ENCODE results near the gene SECISBP2L. TPM values are rescaled to one million over a fixed set of nuclear protein-coding genes. Genes with fewer than 3 reads are reported as not detected.

The SECISBP2L gene
- total and polyA plus RNA-seq, 2 experiments from 2014 or later: 18.6 to 28.3 TPM

- TF ChIP-seq POLR2AphosphoS5 (IDR thresholded peaks at IDR 0.05; ENCODE audit: low read depth) (no peak), CREB1 (CRISPR knock-in tag; IDR thresholded peaks at IDR 0.05; ENCODE audit: low read depth) (no peak), ZNF114 (CRISPR knock-in tag; IDR thresholded peaks at IDR 0.05) (no peak), EZH2phosphoT487 (IDR thresholded peaks at IDR 0.05; ENCODE audit: unreplicated experiment) (no peak), ETS1 (IDR thresholded peaks at IDR 0.05) (no peak)
These were observed 8.7 kb downstream of the SECISBP2L start (continued) for GRCh38 chr15:49037546-49037940.

GRCh38 chr15:49036650-49037545 is 9.3 kb downstream of the SECISBP2L start:
- Histone ChIP-seq H3K27ac (ENCODE audit: low read depth) (no peak overlapping the region), H3K4me2 (no peak overlapping the region), H3K27me3 (ENCODE audit: insufficient read depth) (no peaks in the 10 kb centered on the region), H3K4me3 (no peak overlapping the region), H2AFZ (no peak overlapping the region), H3K9me2 (ENCODE audit: insufficient read depth) (no peaks in the 10 kb centered on the region), H3K36me3 (ENCODE audit: insufficient read depth) (no peaks in the 10 kb centered on the region), H3K79me2 (replicated peaks; ENCODE audit: insufficient read depth) (peaks cover 59% of the 10 kb centered on the region), H3F3A (replicated peaks; ENCODE audit: low read depth) (no peaks in the 10 kb centered on the region), H4K20me1 (replicated peaks; ENCODE audit: insufficient read depth) (peaks cover 2% of the 10 kb centered on the region; the same call in 1 of the 2 replicates), H3K4me1 (ENCODE audit: insufficient read depth) (no peaks in the 10 kb centered on the region)
- Mint-ChIP-seq H3K27ac (no peak overlapping the region), H3K36me3 (ENCODE audit: low read depth) (peaks cover 2% of the 10 kb centered on the region; the same call in 1 of the 3 replicates), H3K27me3 (ENCODE audit: insufficient read depth, low read depth, poor library complexity) (peaks cover 3% of the 10 kb centered on the region), H3K4me1 (no peaks in the 10 kb centered on the region; the same call in 2 of the 3 replicates), H3K9me3 (no peaks in the 10 kb centered on the region), H3K4me3 (no peak overlapping the region)
- ATAC-seq (no peak), DNase-seq (ENCODE audit: low spot score) (no peak)
- TF ChIP-seq POLR2AphosphoS5 (IDR thresholded peaks at IDR 0.05; ENCODE audit: low read depth): no peak
- TF ChIP-seq STAT1 (IDR thresholded peaks at IDR 0.05; ENCODE audit: unreplicated experiment): no peak
- TF ChIP-seq ZNF114 (CRISPR knock-in tag; IDR thresholded peaks at IDR 0.05): no peak
- TF ChIP-seq ZNF462 (CRISPR knock-in tag; IDR thresholded peaks at IDR 0.05): no peak
- TF ChIP-seq CREB1 (CRISPR knock-in tag; IDR thresholded peaks at IDR 0.05; ENCODE audit: low read depth): no peak
- no peak for TF ChIP-seq EZH2phosphoT487 (IDR thresholded peaks at IDR 0.05; ENCODE audit: unreplicated experiment)
- no peak for TF ChIP-seq NANOG (IDR thresholded peaks at IDR 0.05; ENCODE audit: borderline replicate concordance)
- TF ChIP-seq JUNB (IDR thresholded peaks at IDR 0.05; ENCODE audit: unreplicated experiment): no peak
- no peak for TF ChIP-seq ETS1 (IDR thresholded peaks at IDR 0.05)
- TF ChIP-seq CTCF (conservative IDR thresholded peaks at IDR 0.05; ENCODE audit: low read depth in 2 of 2): no peak
